Fibroblast of pulmonary artery (primary cell): ENCODE data around the gene POLR2L.

Source experiments
- DNase-seq: peaks from one replicate; pipeline ENCODE4 v3.0.0-alpha.2; 2010; ENCODE audit warnings: low read depth
- H3K4me3 ChIP-seq: replicated peaks from 2 replicates; pipeline ENCODE4 v1.5.1; 2011; ENCODE audit warnings: low read depth, mild to moderate bottlenecking, control low read depth, low read length, moderate library complexity
- CTCF ChIP-seq: IDR thresholded peaks from 2 replicates; pipeline ENCODE4 v1.5.1; 2011; ENCODE audit warnings: mild to moderate bottlenecking, control low read depth, low read length, inconsistent platforms; ENCODE audit errors: missing control alignments

The POLR2L gene

GRCh38 chr11:864898-865297 lies 22.6 kb upstream of the POLR2L start:
- no peak overlapping the region for H3K4me3 ChIP-seq
- no peak for TF ChIP-seq CTCF
- DNase-seq: no peak

- no peak overlapping the region for H3K4me3 ChIP-seq
- no peak for DNase-seq
- TF ChIP-seq CTCF: no peak
Observed at GRCh38 chr11:863910-864827, 21.8 kb upstream of the POLR2L start.

DNA sequence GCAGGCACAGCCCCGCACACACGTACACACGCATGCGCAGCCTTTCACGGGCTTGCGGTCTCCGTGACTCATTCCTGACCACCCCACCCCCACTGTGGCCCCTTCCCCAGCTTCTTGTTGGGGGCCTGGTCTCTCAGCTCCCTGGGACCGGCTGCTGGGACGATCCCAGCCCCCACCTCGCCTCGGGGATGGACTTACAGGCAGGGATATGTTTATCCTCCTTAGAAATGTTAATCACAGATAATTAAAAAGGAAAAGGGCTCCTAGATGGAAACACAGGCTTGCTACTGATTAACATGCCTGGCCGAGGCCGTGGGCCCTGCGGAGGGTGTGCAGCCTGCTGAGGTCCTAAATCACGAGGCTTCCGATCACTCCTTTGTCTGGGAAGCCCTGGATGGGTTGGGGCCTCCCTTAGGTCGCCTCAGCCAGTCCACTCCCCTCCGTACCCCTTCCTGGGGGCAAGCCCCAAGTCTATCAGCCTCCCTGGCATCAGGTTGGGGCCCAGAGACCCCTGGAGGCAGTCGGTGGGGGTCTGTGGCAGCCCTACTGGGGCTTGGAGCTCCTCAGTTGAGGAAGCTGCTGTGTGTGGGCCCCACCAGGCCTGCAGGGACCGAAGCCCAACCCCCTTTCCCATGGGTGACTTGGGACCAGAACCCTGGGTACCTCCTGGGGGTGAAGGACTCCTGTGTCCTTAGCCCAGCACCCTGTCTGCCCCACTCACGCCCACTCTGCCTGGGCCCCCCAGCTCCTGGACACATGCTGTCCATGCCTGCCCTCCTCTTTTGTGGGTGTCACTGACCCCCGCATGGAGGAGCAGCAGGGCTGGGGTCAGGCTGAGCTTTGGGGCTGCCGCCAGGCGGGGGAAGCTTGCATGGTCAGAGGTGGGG lies 20.9 kb upstream of the POLR2L start:
- no peak for TF ChIP-seq CTCF
- no peak for DNase-seq
- H3K4me3 ChIP-seq: no peak overlapping the region

DNA sequence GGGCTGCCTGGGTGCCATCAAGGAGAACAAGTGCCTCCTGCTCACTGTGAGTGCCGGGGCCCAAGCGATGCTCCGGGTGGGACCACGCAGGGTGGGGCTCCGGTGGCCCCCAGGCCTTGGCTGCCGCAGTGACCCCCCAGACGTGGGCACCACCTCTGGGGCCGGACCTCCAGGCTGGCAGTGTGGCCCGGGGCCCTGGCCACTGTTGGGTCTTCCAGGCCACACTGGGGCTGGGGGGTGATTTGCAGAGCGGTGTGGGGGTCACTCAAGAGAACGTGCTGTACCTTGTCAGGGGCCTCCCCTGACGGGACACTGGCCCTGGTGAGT lies 20.3 kb upstream of the POLR2L start:
- no peak overlapping the region for H3K4me3 ChIP-seq
- no peak for DNase-seq
- TF ChIP-seq CTCF: no peak

- no peak overlapping the region for H3K4me3 ChIP-seq
- TF ChIP-seq CTCF: no peak
- no peak for DNase-seq
Observed at GRCh38 chr11:862081-862661, 19.8 kb upstream of the POLR2L start.

DNA sequence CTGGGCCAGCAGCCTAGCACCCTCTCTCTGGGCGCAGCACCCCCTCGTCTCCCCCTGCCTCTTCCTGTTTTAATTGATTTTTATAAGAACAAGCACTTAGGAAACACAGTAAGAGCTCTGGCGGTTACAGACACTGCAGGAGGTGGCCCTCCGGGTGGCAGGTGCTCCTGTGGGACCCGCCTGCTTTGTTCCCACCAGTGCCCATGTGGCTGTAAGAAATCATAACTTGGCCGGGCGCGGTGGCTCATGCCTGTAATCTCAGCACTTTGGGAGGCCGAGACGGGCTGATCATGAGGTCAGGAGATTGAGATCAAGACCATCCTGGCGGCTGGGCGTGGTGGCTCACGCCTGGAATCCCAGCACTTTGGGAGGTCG lies 18.8 kb upstream of the POLR2L start:
- no peak overlapping the region for H3K4me3 ChIP-seq
- no peak for DNase-seq
- no peak for TF ChIP-seq CTCF
